Spleen (tissue), 11 donors: ENCODE measurements around the gene SLC35G6. TPM values are rescaled to one million over a fixed set of nuclear protein-coding genes. Genes with fewer than 3 reads are reported as not detected.

Experiments
- DNase-seq: peaks from one replicate; pipeline ENCODE4 v3.0.0-alpha.2; 2020
- H3K27ac ChIP-seq, 8 donors: fragments of 200-600 bp; sonication (generic) in 7 of 8; 1 replicate in 4 of 8; 2 replicates in 4 of 8; pipeline versions ENCODE4 v1.5.0 to v1.8.0; 2016 to 2021; ENCODE audit warnings: inconsistent platforms in 4 of 8, mild to moderate bottlenecking in 4 of 8, moderate library complexity in 1 of 8
- H3K27me3 ChIP-seq, 7 donors: fragments of 200-600 bp; sonication (generic) in 6 of 7; replicated peaks in 1 of 7; 1 replicate in 4 of 7; 2 replicates in 3 of 7; pipeline versions ENCODE4 v1.5.0 to v1.8.0; 2016 to 2021; ENCODE audit warnings: inconsistent platforms in 3 of 7, mild to moderate bottlenecking in 1 of 7
- H3K36me3 ChIP-seq, 6 donors: fragments of 200-600 bp; sonication (generic) in 5 of 6; 1 replicate in 4 of 6; 2 replicates in 2 of 6; pipeline versions ENCODE4 v1.5.0 to v1.8.0; 2016 to 2021; ENCODE audit warnings: inconsistent platforms in 2 of 6
- H3K4me1 ChIP-seq, 6 donors: fragments of 200-600 bp; sonication (generic) in 5 of 6; 1 replicate in 3 of 6; 2 replicates in 3 of 6; pipeline versions ENCODE4 v1.5.0 to v1.8.0; 2016 to 2021; ENCODE audit warnings: inconsistent platforms in 3 of 6
- H3K4me3 ChIP-seq, 8 donors: fragments of 200-600 bp; sonication (generic) in 7 of 8; 1 replicate in 4 of 8; 2 replicates in 4 of 8; pipeline versions ENCODE4 v1.5.0 to v1.8.0; 2016 to 2021; ENCODE audit warnings: inconsistent platforms in 4 of 8, mild to moderate bottlenecking in 4 of 8, moderate library complexity in 2 of 8
- H3K9me3 ChIP-seq, 8 donors: fragments of 200-600 bp; sonication (generic) in 7 of 8; 1 replicate in 4 of 8; 2 replicates in 4 of 8; pipeline versions ENCODE4 v1.5.0 to v1.8.0; 2016 to 2021; ENCODE audit warnings: inconsistent platforms in 4 of 8
- POLR2A ChIP-seq, 3 donors: fragments of 450-650 bp; IDR thresholded peaks; one replicate each; pipeline ENCODE4 v1.5.1; 2017; ENCODE audit warnings: antibody characterized with exemption in 3 of 3, mild to moderate bottlenecking in 1 of 3
- POLR2AphosphoS5 ChIP-seq, 3 donors: sonication (generic); formaldehyde crosslinking; IDR thresholded peaks; one replicate each; pipeline ENCODE4 v1.5.1; 2017; ENCODE audit warnings: antibody characterized with exemption in 3 of 3
- WGBS, 5 donors: extraction: QIAGEN DNeasy Blood & Tissue Kit in 3 of 5; methylation state at CpG; one replicate each; pipeline versions ENCODE4 v1.1.5 to v1.1.7; 2013 to 2018; 5-methylcytosine and 5-hydroxymethylcytosine counted together
- intact Hi-C: fragments of 100-400 bp; cut with DNase I; formaldehyde crosslinking; loops from one replicate; pipeline ENCODE4 v1.15.0; 2023; ENCODE audit warnings: low total_unique reads
- polyA plus RNA-seq, 3 donors: library from polyadenylated mRNA; stranded (reverse); fragments of 200-250 nt; gene quantifications; one replicate each; pipeline ENCODE4 v1.2.1, GENCODE V29; 2013
- total RNA-seq, 7 donors: library from RNA; depleted of rRNA in 3 of 7; stranded (reverse); fragments of >200 nt in 3 of 7; fragmentation: NEBNext Ultra II Directional in 4 of 7; extraction: Animal tissue kit (Norgen Biotek cat#: 25700) in 4 of 7; gene quantifications; one replicate each; pipeline versions ENCODE4 v1.1.0 to v1.2.1, GENCODE V29; 2016 to 2021
- TF ChIP-seq, protein P1 (sequence below), 11 experiments: fragments of 200-600 bp in 7 of 11; fragments of 450-650 bp in 4 of 11; sonication (generic) in 4 of 11; IDR thresholded peaks in 8 of 11; conservative IDR thresholded peaks in 3 of 11; 1 replicate in 7 of 11; 2 replicates in 4 of 11; pipeline versions ENCODE4 v1.4.0 to v1.8.0; 2016 to 2021; ENCODE audit warnings: antibody characterized with exemption in 11 of 11, inconsistent platforms in 4 of 11, mild to moderate bottlenecking in 1 of 11
- donor health status: healthy with polysubstance abuse.
- donor health status: DM: no; HTN: no; CAD: no; lungs with moderate emphysema.
- donor health status: DM: no; HTN: no; CAD: no.
- donor health status: Bipolar disorder and iron deficiency.
- donor health status: healthy.
- donor health status: DM: no; HTN: no; CAD: no.
- donor health status: DM: yes; HTN: yes; CAD: no.

Gene SLC35G6
- total and polyA plus RNA-seq, 10 donors: 0.13 TPM; not detected in 9

DNA sequence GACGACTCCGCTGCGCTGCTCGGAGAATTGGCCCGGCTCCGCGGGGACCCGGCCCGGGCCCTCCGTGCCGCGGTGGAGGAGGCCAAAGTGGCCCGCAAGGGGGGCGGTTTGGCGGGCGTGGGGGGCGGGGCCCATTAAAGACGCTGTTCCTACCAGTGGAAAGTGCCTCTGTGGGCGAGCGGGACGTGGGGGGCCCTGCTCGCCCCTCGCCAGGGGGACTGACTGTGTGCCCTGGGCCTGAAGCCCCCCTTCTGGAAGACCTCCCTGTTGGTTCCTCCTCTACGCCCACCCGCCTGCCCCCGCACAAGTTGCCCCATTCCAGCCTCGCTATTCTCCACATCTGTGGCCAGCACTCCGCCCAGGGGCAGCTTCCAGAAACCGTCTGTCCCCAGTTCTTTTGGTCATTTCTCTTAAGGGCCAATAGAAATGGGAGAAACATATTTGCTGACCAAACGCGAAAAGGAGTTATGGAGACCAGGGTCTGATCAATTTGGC, 43.8 kb upstream of the SLC35G6 start:
- Histone ChIP-seq H3K27ac (peak overlapping the region in 7 of 8 donors; percentile 84 to 93 (median 88)), H3K4me1 (peaks cover 31 to 68% (median 58%) of the 10 kb centered on the region in 6 donors), H3K4me3 (peak overlapping the region; percentile 10 to 84 (median 70)), H3K9me3 (no peaks in the 10 kb centered on the region), H3K27me3 (peaks cover 0 to 49% (median 28%) of the 10 kb centered on the region in 7 donors), H3K36me3 (no peaks in the 10 kb centered on the region)
- intact Hi-C loops: loop anchor here (5.0 kb wide), 2 partner anchors 80 to 125 kb away; partner anchors contain the start of genes SENP3 and TMEM95
- TF ChIP-seq, protein P1, sequence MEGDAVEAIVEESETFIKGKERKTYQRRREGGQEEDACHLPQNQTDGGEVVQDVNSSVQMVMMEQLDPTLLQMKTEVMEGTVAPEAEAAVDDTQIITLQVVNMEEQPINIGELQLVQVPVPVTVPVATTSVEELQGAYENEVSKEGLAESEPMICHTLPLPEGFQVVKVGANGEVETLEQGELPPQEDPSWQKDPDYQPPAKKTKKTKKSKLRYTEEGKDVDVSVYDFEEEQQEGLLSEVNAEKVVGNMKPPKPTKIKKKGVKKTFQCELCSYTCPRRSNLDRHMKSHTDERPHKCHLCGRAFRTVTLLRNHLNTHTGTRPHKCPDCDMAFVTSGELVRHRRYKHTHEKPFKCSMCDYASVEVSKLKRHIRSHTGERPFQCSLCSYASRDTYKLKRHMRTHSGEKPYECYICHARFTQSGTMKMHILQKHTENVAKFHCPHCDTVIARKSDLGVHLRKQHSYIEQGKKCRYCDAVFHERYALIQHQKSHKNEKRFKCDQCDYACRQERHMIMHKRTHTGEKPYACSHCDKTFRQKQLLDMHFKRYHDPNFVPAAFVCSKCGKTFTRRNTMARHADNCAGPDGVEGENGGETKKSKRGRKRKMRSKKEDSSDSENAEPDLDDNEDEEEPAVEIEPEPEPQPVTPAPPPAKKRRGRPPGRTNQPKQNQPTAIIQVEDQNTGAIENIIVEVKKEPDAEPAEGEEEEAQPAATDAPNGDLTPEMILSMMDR (IDR thresholded peaks at IDR 0.05 in 8 of 11, conservative IDR thresholded peaks at IDR 0.05 in 3 of 11): peak in 2 of 11 experiments; percentile 6 to 37
- no peak for TF ChIP-seq POLR2AphosphoS5 (IDR thresholded peaks at IDR 0.05)
- no peak for DNase-seq
- 28 to 46% (median 39%) methylated on average over 21 to 31 of the region's 31 CpGs for WGBS, 5 donors

DNA sequence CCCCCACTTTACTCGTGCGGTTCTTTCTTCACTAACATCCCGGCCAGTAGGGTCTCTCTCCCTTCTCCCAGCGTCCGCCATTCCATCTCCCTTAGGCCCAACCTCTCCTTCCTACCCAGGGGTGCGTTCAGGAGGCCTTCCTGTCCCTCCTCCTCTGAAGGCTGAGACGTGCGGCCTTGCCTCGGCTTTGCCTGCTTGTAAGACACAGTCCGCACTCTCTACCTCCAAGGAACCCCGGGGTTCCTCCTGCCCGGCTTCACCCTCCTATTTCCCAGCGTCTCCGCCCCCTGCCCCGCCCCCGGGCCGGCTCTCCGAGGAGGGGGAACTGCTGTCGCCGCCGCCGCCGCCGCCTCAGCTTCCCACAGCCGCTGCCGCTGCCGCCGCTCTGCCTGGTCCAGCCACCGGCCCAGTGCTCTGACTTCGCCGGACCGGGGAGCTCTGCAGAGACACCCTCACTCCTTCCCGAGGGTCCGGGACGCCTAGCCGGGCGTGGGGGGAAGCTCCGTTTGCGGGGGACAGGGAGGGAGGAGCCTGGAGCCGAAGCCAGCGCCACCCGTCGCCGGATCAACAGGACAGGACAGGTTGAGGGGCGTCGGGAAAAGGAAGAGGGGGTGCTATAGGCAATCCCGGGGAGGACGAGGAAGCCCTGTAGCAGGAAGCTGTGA, 43.2 kb upstream of the SLC35G6 start:
- DNase-seq: peak; percentile 96
- intact Hi-C loops: loop anchor here (5.0 kb wide), 2 partner anchors 81 to 124 kb away; partner anchors contain the start of genes SENP3 and TMEM95
- Histone ChIP-seq H3K27ac (peak overlapping the region in 6 of 8 donors; percentile 54 to 93 (median 87)), H3K4me1 (peaks cover 31 to 68% (median 58%) of the 10 kb centered on the region in 6 donors), H3K27me3 (peaks cover 0 to 49% (median 28%) of the 10 kb centered on the region in 7 donors), H3K36me3 (no peaks in the 10 kb centered on the region), H3K9me3 (no peaks in the 10 kb centered on the region), H3K4me3 (peak overlapping the region in 7 of 8 donors; percentile 28 to 84 (median 71))
- 10 to 16% (median 10%) methylated on average over 43 to 48 of the region's 48 CpGs for WGBS, 5 donors
- TF ChIP-seq POLR2A (IDR thresholded peaks at IDR 0.05) (no peak), POLR2AphosphoS5 (IDR thresholded peaks at IDR 0.05) (peak; percentile 41 to 82 (median 74))

DNA sequence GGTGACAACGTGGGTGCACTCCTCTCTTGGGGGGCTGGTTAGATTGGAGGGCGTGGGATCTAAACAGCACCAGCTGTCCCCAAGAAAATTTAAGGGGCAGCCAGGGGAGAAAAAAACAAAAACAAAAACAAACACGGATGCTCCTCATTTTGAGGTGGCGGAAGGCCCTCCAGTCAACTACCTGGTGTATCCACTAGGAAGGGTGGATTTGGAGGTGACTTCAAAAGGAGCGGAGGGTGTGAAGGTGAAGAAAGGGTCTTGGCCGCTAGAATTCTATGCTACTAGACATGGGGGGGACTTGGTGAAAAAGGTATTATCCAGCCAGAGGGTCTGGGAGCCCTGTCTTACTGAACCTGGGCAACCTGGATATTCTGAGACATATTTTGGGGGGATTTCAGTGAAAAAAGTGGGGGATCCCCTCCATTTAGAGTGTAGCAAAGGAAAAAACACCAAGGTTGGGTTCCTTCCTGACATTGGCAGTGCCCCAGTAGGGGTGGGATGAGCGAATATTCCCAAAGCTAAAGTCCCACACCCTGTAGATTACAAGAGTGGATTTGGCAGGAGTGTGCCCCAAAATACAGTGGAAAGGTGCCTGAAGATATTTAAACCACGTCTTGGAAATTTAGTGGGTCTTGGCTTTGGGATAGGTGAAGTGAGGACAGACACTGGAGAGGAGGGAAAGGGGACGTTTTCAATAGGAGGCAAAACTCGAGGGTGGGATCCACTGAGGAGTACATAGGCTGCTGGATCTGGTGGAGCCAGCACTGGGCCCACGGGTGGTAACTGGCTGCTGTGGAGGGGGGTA, 42.4 kb upstream of the SLC35G6 start:
- no peak for TF ChIP-seq POLR2A (IDR thresholded peaks at IDR 0.05)
- TF ChIP-seq, protein P1 (IDR thresholded peaks at IDR 0.05 in 8 of 11, conservative IDR thresholded peaks at IDR 0.05 in 3 of 11): no peak
- 44 to 48% (median 46%) methylated on average over 11 of the region's 11 CpGs for WGBS, 5 donors
- intact Hi-C loops: loop anchor here (5.0 kb wide), 2 partner anchors 82 to 123 kb away; partner anchors contain the start of genes SENP3 and TMEM95
- H3K36me3 ChIP-seq: no peaks in the 10 kb centered on the region
- DNase-seq: no peak
- peak overlapping the region in 7 of 8 donors; percentile 28 to 84 (median 71) for H3K4me3 ChIP-seq
- H3K27ac ChIP-seq: peak overlapping the region in 2 of 8 donors; percentile 86 to 88
- peaks cover 31 to 68% (median 58%) of the 10 kb centered on the region in 6 donors for H3K4me1 ChIP-seq
- H3K27me3 ChIP-seq: peaks cover 0 to 55% (median 28%) of the 10 kb centered on the region in 7 donors
- H3K9me3 ChIP-seq: no peaks in the 10 kb centered on the region

GRCh38 chr17:7439462-7440112, 41.7 kb upstream of the SLC35G6 start, which contains the start of gene FGF11:
FGF11 (plus strand) TSS chr17:7439512; CDS start chr17:7439621, 109 bp downstream.
- Histone ChIP-seq H3K4me1 (peaks cover 31 to 71% (median 60%) of the 10 kb centered on the region in 6 donors), H3K4me3 (peak within 1 kb of the TSS; percentile 8 to 84 (median 70)), H3K9me3 (no peaks in the 10 kb centered on the region), H3K36me3 (no peaks in the 10 kb centered on the region), H3K27me3 (peaks cover 0 to 61% (median 28%) of the 10 kb centered on the region in 7 donors), H3K27ac (peak within 1 kb of the TSS in 6 of 8 donors; percentile 54 to 93 (median 87))
- TF ChIP-seq POLR2AphosphoS5 (IDR thresholded peaks at IDR 0.05): peak in 2 of 3 donors; percentile 20 to 42
- TF ChIP-seq, protein P1 (IDR thresholded peaks at IDR 0.05 in 8 of 11, conservative IDR thresholded peaks at IDR 0.05 in 3 of 11): no peak
- no peak for TF ChIP-seq POLR2A (IDR thresholded peaks at IDR 0.05)
- intact Hi-C loops: loop anchor here (5.0 kb wide), 2 partner anchors 82 to 123 kb away; partner anchors contain the start of genes SENP3 and TMEM95
- DNase-seq: no peak
- 2 to 6% (median 2%) methylated on average over 9 to 50 of the region's 50 CpGs for WGBS, 5 donors
